DOHH2 (cell line): ENCODE data around the gene NPAS2.

Source experiments
- H3F3A ChIP-seq: fragments of 200-600 bp; sonication (generic), shearing (Covaris generic); 2 replicates; pipeline ENCODE4 v1.6.0; 2016; ENCODE audit warnings: antibody characterized with exemption, mild to moderate bottlenecking; ENCODE audit not compliant: control insufficient read depth, insufficient read depth
- H3K27ac ChIP-seq: fragments of 200-600 bp; sonication (generic); 2 replicates; pipeline ENCODE4 v1.5.1; 2014; ENCODE audit warnings: low read depth, mild to moderate bottlenecking, low read length, moderate library complexity
- H3K27me3 ChIP-seq: fragments of 200-600 bp; sonication (generic); 2 replicates; pipeline ENCODE4 v1.6.1; 2014; ENCODE audit warnings: mild to moderate bottlenecking, low read length, mixed read lengths; ENCODE audit not compliant: control insufficient read depth
- H3K36me3 ChIP-seq: fragments of 200-600 bp; sonication (generic); 2 replicates; pipeline ENCODE4 v1.6.1; 2014; ENCODE audit warnings: mild to moderate bottlenecking, low read length, moderate library complexity, mixed read lengths; ENCODE audit not compliant: control insufficient read depth
- H3K4me1 ChIP-seq: fragments of 200-600 bp; sonication (generic); 2 replicates; pipeline ENCODE4 v1.6.1; 2014; ENCODE audit warnings: mild to moderate bottlenecking, low read length, mixed read lengths; ENCODE audit not compliant: control insufficient read depth
- H3K4me2 ChIP-seq: fragments of 200-600 bp; sonication (generic); 2 replicates; pipeline ENCODE4 v1.6.0; 2014; ENCODE audit warnings: mild to moderate bottlenecking, low read length, moderate library complexity
- H3K4me3 ChIP-seq: fragments of 200-600 bp; sonication (generic); 2 replicates; pipeline ENCODE4 v1.5.1; 2014; ENCODE audit warnings: mild to moderate bottlenecking, low read length, mixed read lengths
- H3K79me2 ChIP-seq: fragments of 200-600 bp; sonication (generic); 2 replicates; pipeline ENCODE4 v1.6.1; 2014; ENCODE audit warnings: mild to moderate bottlenecking, low read length, mixed read lengths; ENCODE audit not compliant: control insufficient read depth
- H3K9me2 ChIP-seq: fragments of 200-600 bp; sonication (generic); replicated peaks from 2 replicates; pipeline ENCODE4 v1.6.1; 2014; ENCODE audit warnings: mild to moderate bottlenecking, low read length, mixed read lengths; ENCODE audit not compliant: control insufficient read depth
- H3K9me3 ChIP-seq: fragments of 200-600 bp; sonication (generic); 2 replicates; pipeline ENCODE4 v1.6.1; 2014; ENCODE audit warnings: antibody characterized with exemption, low read length, mixed read lengths; ENCODE audit not compliant: control insufficient read depth, insufficient read depth
- H4K20me1 ChIP-seq: fragments of 200-600 bp; sonication (generic); 2 replicates; pipeline ENCODE4 v1.6.0; 2014; ENCODE audit warnings: low read depth, mild to moderate bottlenecking, antibody characterized with exemption, low read length, moderate library complexity; ENCODE audit not compliant: control insufficient read depth, insufficient read depth
- EZH2phosphoT487 ChIP-seq: fragments of 200-600 bp; sonication (generic); IDR thresholded peaks from 2 replicates; pipeline ENCODE4 v1.6.1; 2017; ENCODE audit warnings: borderline replicate concordance, mild to moderate bottlenecking, antibody characterized with exemption, low read length, moderate library complexity, mixed read lengths
- TF ChIP-seq, protein P1 (sequence below): fragments of 200-600 bp; sonication (generic); IDR thresholded peaks from one replicate; pipeline ENCODE4 v1.5.1; 2014; ENCODE audit warnings: antibody characterized with exemption, mild to moderate bottlenecking, low read depth, low read length; ENCODE audit not compliant: poor library complexity, severe bottlenecking

Gene NPAS2

DNA sequence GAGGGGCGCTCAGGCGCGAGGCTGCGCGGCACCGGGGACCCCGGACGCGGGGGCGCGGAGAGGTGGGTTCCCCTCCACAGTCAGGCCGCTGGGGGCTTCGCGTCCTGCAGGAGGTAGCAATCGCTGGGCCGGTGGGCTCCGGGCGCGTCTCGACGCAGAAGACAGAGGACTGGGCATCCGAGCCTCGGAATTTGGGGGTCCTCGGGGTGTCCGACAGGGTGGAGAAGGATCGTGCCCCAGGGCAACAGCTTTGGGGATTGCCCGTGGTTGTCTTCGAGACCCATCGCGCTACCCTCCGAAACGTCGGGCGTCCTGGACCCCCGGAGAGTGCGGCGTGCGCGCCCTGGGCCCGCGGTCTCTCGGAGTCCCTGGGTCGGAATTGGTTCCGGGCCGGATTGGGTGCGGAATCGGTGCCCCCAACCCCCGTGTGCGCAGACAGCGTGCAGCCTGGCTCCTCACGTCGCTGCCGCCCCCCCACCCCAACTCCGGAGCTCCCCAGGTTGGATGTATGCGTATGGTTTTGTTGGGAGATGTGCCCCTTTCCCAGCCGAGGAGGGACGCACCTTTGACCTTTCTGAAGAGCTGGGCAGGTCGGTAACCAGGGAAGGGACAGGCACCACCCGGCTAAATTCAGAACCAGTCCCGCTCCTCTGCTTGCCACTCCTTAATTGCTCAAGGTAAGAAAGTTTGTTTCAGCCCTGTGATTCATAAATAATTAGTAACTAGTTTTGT, 750 bp downstream of the NPAS2 start:
- H3K9me3 ChIP-seq, result no peaks in the 10 kb centered on the region
- no peak overlapping the region for H3K4me2 ChIP-seq
- H4K20me1 ChIP-seq, result no peaks in the 10 kb centered on the region
- no peaks in the 10 kb centered on the region for H3K36me3 ChIP-seq
- no peaks in the 10 kb centered on the region for H3K4me1 ChIP-seq
- H3K4me3 ChIP-seq, result no peak overlapping the region
- no peaks in the 10 kb centered on the region for H3K79me2 ChIP-seq
- H3K27me3 ChIP-seq, result no peaks in the 10 kb centered on the region; the same call in 1 of the 2 replicates
- no peak overlapping the region for H3K27ac ChIP-seq
- TF ChIP-seq, protein P1, sequence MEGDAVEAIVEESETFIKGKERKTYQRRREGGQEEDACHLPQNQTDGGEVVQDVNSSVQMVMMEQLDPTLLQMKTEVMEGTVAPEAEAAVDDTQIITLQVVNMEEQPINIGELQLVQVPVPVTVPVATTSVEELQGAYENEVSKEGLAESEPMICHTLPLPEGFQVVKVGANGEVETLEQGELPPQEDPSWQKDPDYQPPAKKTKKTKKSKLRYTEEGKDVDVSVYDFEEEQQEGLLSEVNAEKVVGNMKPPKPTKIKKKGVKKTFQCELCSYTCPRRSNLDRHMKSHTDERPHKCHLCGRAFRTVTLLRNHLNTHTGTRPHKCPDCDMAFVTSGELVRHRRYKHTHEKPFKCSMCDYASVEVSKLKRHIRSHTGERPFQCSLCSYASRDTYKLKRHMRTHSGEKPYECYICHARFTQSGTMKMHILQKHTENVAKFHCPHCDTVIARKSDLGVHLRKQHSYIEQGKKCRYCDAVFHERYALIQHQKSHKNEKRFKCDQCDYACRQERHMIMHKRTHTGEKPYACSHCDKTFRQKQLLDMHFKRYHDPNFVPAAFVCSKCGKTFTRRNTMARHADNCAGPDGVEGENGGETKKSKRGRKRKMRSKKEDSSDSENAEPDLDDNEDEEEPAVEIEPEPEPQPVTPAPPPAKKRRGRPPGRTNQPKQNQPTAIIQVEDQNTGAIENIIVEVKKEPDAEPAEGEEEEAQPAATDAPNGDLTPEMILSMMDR, result no peak
- no peak for TF ChIP-seq EZH2phosphoT487
- no peaks in the 10 kb centered on the region for H3K9me2 ChIP-seq
- H3F3A ChIP-seq, result no peaks in the 10 kb centered on the region

DNA sequence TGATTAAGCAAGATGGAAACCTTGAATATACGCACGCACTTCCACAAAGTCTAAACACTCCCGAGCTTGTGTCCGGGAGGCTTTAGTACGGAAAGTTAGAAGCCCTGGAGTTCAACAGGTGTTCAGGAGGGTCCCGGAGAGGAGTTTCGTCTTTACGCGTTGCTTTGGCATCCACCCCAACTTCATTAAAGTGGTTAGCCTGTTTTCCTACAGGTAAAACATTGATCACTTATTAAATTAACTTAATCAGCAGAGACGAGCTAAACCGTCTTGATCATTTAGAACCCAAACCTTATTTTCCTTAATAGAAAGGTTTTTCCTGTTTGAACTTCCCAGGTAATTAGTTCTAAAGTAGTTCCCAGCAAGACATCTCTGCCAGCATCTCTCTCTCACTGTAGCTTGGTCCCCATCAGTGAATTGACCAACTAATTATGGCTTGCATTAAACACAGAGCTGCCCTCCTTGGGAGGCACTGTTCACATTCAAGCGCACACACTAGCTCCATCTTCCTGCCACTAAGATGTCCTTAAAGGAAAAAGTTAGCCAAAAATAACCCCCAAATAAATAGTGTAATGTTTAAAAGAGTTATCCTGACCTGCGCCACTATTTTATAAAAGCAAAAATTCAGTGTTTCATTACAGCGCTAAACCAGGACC, 1.4 kb downstream of the NPAS2 start:
- Histone ChIP-seq H3K36me3 (no peaks in the 10 kb centered on the region), H3K27me3 (no peaks in the 10 kb centered on the region; the same call in 1 of the 2 replicates), H3K27ac (no peak overlapping the region), H3K79me2 (no peaks in the 10 kb centered on the region), H3K4me2 (no peak overlapping the region), H4K20me1 (no peaks in the 10 kb centered on the region), H3K4me3 (no peak overlapping the region), H3K9me2 (no peaks in the 10 kb centered on the region), H3K9me3 (no peaks in the 10 kb centered on the region), H3K4me1 (no peaks in the 10 kb centered on the region), H3F3A (no peaks in the 10 kb centered on the region)
- TF ChIP-seq, protein P1, result no peak
- TF ChIP-seq EZH2phosphoT487, result no peak

DNA sequence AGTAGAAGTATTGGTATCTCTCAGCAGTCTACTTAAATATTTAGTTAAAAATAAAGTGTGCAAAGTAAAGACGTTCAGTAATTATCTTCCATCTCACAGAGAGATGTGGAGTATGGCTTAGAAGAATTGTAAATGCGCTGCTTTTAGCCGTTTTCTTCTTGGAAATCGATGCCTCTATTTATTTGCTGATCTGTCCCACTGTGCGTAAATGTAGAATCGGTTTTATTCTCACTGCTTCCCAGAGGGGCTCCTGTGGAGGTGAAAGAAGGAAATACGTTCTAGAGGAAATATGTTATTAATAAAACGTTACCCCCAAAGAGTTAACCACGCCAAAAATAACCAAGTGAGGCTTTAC, 1.9 kb downstream of the NPAS2 start:
- H3K27ac ChIP-seq, result no peak overlapping the region
- no peak for TF ChIP-seq EZH2phosphoT487
- TF ChIP-seq, protein P1, result no peak

More for the DNA sequence above, 1.9 kb downstream of the NPAS2 start:
- Histone ChIP-seq H3K9me2 (no peaks in the 10 kb centered on the region), H3K79me2 (no peaks in the 10 kb centered on the region), H3F3A (no peaks in the 10 kb centered on the region), H3K27me3 (no peaks in the 10 kb centered on the region), H3K9me3 (no peaks in the 10 kb centered on the region), H3K4me3 (no peak overlapping the region), H3K4me1 (no peaks in the 10 kb centered on the region), H4K20me1 (no peaks in the 10 kb centered on the region), H3K36me3 (no peaks in the 10 kb centered on the region), H3K4me2 (no peak overlapping the region)
